ENCODE results near the gene MC1R.

The MC1R gene

DNA sequence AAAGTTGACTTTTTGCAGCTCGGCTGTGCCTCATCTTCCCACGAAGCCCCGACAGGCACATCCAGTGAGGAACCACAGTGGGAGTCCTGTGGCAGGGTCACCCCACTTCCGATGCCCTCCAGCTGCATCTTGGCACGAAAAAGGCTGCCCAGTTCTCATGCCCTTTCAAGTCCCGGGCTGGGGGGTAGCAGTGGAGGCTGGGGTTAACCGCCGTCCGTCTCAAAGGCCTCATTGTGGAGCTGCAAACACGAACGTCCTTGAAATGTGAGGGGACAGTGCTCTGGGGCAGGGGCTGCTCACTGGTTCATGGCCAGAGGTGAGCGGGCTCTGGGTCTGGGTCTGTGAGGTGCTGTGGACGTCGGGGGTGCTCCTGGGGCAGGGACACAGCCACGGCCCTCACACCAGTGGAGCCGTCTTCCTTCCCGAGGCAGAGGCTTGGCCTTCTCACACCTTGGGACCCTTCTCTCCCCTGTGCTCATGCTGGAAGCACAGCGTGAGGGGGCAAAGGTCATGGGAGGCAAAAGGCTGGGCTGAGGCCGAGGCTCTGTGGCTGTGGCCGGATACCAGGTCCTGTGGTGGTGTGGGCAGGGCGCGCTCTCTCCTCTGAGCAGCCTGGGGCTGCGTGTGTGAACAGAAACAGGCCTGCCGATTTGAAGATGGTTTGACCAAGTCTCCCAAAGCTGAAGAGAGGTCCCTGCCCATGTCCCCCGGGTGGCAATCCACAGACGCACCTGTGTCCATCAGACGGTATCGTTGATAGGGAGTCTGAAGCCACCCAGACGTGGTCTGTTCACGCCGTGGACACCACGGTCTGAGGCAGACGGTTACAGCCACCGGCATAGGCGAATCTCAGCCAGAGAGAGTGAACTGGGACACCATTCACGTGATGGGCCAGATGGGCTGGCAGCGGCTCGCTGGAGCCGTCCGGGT, 3.1 kb upstream of the MC1R start:
- DNase-seq (ENCODE audit: low read depth): no peak
- TF ChIP-seq, protein P1, sequence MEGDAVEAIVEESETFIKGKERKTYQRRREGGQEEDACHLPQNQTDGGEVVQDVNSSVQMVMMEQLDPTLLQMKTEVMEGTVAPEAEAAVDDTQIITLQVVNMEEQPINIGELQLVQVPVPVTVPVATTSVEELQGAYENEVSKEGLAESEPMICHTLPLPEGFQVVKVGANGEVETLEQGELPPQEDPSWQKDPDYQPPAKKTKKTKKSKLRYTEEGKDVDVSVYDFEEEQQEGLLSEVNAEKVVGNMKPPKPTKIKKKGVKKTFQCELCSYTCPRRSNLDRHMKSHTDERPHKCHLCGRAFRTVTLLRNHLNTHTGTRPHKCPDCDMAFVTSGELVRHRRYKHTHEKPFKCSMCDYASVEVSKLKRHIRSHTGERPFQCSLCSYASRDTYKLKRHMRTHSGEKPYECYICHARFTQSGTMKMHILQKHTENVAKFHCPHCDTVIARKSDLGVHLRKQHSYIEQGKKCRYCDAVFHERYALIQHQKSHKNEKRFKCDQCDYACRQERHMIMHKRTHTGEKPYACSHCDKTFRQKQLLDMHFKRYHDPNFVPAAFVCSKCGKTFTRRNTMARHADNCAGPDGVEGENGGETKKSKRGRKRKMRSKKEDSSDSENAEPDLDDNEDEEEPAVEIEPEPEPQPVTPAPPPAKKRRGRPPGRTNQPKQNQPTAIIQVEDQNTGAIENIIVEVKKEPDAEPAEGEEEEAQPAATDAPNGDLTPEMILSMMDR (IDR thresholded peaks at IDR 0.05; ENCODE audit: control insufficient read depth, insufficient read depth, low read depth, low read length, missing control alignments): no peak
- no peak overlapping the region for H3K4me3 ChIP-seq (ENCODE audit: control insufficient read depth, low read depth, low read length)

DNA sequence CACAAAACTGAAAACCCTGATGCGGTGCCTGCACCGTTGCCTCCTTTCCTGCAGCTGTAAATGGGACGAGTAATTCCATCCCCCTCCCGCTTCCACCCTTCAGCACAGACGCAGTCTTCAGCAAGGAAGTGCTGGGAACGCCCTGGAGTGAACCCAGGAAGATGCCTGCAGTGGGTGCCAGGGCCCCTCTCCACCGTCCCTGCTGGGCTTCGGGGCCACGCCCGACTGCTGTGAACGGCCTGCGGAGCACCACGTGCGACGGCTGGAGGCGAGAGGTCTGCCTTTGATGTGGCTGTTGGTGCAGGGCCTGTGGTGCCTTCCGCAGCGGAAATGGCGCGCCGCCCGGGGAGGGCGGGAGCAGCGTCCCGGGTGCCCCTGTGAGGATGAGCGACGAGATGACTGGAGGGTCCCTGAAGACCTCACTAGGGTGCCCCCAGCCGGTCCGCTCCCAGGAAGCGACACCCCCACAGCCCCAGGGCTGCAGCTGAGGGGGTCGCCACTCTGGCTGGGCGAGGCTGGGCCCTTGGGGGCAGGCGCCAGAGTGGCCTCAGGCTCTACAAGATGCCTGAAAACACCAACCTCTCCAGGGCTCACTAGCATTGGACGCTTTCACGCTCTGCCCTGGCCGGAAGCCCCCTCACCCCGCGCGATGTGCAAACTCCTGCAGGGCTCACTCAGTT, 749 bp upstream of the MC1R start:
- peak overlapping the region; percentile 46 for H3K4me3 ChIP-seq (ENCODE audit: control insufficient read depth, low read depth, low read length)
- TF ChIP-seq, protein P1 (IDR thresholded peaks at IDR 0.05; ENCODE audit: control insufficient read depth, insufficient read depth, low read depth, low read length, missing control alignments): no peak
- DNase-seq (ENCODE audit: low read depth): no peak

DNA sequence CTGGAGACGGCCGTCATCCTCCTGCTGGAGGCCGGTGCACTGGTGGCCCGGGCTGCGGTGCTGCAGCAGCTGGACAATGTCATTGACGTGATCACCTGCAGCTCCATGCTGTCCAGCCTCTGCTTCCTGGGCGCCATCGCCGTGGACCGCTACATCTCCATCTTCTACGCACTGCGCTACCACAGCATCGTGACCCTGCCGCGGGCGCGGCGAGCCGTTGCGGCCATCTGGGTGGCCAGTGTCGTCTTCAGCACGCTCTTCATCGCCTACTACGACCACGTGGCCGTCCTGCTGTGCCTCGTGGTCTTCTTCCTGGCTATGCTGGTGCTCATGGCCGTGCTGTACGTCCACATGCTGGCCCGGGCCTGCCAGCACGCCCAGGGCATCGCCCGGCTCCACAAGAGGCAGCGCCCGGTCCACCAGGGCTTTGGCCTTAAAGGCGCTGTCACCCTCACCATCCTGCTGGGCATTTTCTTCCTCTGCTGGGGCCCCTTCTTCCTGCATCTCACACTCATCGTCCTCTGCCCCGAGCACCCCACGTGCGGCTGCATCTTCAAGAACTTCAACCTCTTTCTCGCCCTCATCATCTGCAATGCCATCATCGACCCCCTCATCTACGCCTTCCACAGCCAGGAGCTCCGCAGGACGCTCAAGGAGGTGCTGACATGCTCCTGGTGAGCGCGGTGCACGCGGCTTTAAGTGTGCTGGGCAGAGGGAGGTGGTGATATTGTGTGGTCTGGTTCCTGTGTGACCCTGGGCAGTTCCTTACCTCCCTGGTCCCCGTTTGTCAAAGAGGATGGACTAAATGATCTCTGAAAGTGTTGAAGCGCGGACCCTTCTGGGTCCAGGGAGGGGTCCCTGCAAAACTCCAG, 1.1 kb downstream of the MC1R start:
- TF ChIP-seq, protein P1 (IDR thresholded peaks at IDR 0.05; ENCODE audit: control insufficient read depth, insufficient read depth, low read depth, low read length, missing control alignments): no peak
- no peak for DNase-seq (ENCODE audit: low read depth)
- no peak overlapping the region for H3K4me3 ChIP-seq (ENCODE audit: control insufficient read depth, low read depth, low read length)

DNA sequence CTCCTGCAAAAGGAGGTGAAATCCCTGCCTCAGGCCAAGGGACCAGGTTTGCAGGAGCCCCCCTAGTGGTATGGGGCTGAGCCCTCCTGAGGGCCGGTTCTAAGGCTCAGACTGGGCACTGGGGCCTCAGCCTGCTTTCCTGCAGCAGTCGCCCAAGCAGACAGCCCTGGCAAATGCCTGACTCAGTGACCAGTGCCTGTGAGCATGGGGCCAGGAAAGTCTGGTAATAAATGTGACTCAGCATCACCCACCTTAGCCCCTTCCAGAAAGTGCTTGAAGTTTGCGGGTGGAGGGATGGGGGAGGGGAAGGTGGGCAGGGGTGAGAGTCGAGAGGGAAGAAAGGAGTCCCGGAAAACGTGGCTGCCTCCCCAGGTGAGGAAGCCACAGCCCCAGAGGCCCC, 2.1 kb downstream of the MC1R start:
- TF ChIP-seq, protein P1 (IDR thresholded peaks at IDR 0.05; ENCODE audit: control insufficient read depth, insufficient read depth, low read depth, low read length, missing control alignments): no peak

DNA sequence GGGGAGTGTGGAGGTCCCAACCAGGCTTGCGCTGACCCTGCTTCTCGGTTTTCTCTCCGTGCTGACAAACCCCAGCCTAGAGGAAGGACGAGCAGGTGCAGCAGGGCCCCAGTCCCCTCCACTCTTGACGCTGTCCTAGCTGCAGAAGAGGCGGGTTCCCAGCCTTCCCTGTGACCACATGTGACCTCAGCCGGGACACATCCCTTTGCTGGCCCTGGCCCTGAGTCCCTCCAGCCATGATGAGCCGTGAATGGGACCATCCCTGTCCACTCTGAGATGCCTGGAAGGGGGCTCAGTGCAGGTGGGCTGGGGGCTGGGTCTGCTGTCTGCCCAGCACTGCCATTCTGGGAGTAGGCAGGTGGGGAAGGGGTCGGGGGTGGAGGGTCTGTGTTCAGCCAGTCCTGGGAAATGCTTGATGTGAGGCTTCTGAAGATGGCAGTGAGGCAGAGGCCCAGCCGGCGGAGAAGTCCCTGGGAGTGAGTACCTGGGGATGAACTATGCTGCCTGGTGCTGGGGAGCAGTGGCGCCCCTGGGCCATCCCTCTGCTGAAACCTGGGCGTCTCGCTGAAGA, 2.6 kb downstream of the MC1R start:
- no peak overlapping the region for H3K4me3 ChIP-seq (ENCODE audit: control insufficient read depth, low read depth, low read length)
- no peak for DNase-seq (ENCODE audit: low read depth)
- TF ChIP-seq, protein P1 (IDR thresholded peaks at IDR 0.05; ENCODE audit: control insufficient read depth, insufficient read depth, low read depth, low read length, missing control alignments): no peak

More for the DNA sequence above, 2.1 kb downstream of the MC1R start:
- H3K4me3 ChIP-seq (ENCODE audit: control insufficient read depth, low read depth, low read length): no peak overlapping the region
- DNase-seq (ENCODE audit: low read depth): no peak
